NCI-H524 treated with DMSO at 0.1 percent for 48 hours (cell line): ENCODE measurements around the gene DCDC2C.

Experiments used
- DNase-seq: peaks from one replicate; lab custom pipeline; 2025; lab: John Stamatoyannopoulos, UW

The DCDC2C gene

GRCh38 chr2:3837086-3837485 is 133.7 kb downstream of the DCDC2C start:
- no peak for DNase-seq

- no peak for DNase-seq
These were observed 135.0 kb downstream of the DCDC2C start for GRCh38 chr2:3838348-3838747.

GRCh38 chr2:3839476-3839875 is 136.1 kb downstream of the DCDC2C start:
- no peak for DNase-seq

- no peak for DNase-seq
These were observed 137.3 kb downstream of the DCDC2C start for GRCh38 chr2:3840611-3841155.

- DNase-seq = no peak
These were observed 144.2 kb downstream of the DCDC2C start for GRCh38 chr2:3847397-3848052.

- no peak for DNase-seq
These were observed 145.4 kb downstream of the DCDC2C start for GRCh38 chr2:3848776-3849175.

GRCh38 chr2:3849213-3849612 is 145.8 kb downstream of the DCDC2C start:
- no peak for DNase-seq

GRCh38 chr2:3857576-3857975 is 154.2 kb downstream of the DCDC2C start:
- DNase-seq = no peak

- no peak for DNase-seq
These were observed 161.8 kb downstream of the DCDC2C start for GRCh38 chr2:3864943-3865865.

- DNase-seq = peak; percentile 62
These were observed 164.1 kb downstream of the DCDC2C start for GRCh38 chr2:3867469-3867868.

- no peak for DNase-seq
These were observed 164.8 kb downstream of the DCDC2C start for GRCh38 chr2:3868012-3868805.

- no peak for DNase-seq
These were observed 166.8 kb downstream of the DCDC2C start for GRCh38 chr2:3870222-3870621.

GRCh38 chr2:3871002-3871401 is 167.6 kb downstream of the DCDC2C start:
- no peak for DNase-seq

GRCh38 chr2:3872451-3872850 is 169.1 kb downstream of the DCDC2C start:
- no peak for DNase-seq

- DNase-seq = no peak
These were observed 170.5 kb downstream of the DCDC2C start for GRCh38 chr2:3873899-3874298.

GRCh38 chr2:3876221-3876620 is 172.8 kb downstream of the DCDC2C start:
- no peak for DNase-seq

- no peak for DNase-seq
These were observed 173.3 kb downstream of the DCDC2C start for GRCh38 chr2:3876685-3877084.

- DNase-seq = no peak
These were observed 182.6 kb downstream of the DCDC2C start for GRCh38 chr2:3885629-3886628.

- DNase-seq = no peak
These were observed 191.6 kb downstream of the DCDC2C start for GRCh38 chr2:3895021-3895420.
